Rectal smooth muscle tissue (tissue), 1 donor: ENCODE data around the gene DKKL1.

ENCODE experiments used
- H3K27ac ChIP-seq: one replicate; pipeline ENCODE4 v1.7.0; 2013; ENCODE audit warnings: low read depth, low read length, inconsistent platforms
- H3K27me3 ChIP-seq: one replicate; pipeline ENCODE4 v1.7.0; 2013; ENCODE audit warnings: low read length; ENCODE audit not compliant: control insufficient read depth, insufficient read depth
- H3K36me3 ChIP-seq: one replicate; pipeline ENCODE4 v1.7.0; 2013; ENCODE audit warnings: low read length; ENCODE audit not compliant: control insufficient read depth, insufficient read depth
- H3K4me1 ChIP-seq: one replicate; pipeline ENCODE4 v1.7.0; 2013; ENCODE audit warnings: low read length; ENCODE audit not compliant: control insufficient read depth, insufficient read depth
- H3K4me3 ChIP-seq: one replicate; pipeline ENCODE4 v1.7.0; 2013; ENCODE audit warnings: low read length
- H3K9ac ChIP-seq: one replicate; pipeline ENCODE4 v1.7.0; 2013; ENCODE audit warnings: low read length

DKKL1 gene

GRCh38 chr19:49396738-49397505 is 33.2 kb downstream of the DKKL1 start:
- H3K27ac ChIP-seq, result no peak overlapping the region
- H3K27me3 ChIP-seq, result no peaks in the 10 kb centered on the region

DNA sequence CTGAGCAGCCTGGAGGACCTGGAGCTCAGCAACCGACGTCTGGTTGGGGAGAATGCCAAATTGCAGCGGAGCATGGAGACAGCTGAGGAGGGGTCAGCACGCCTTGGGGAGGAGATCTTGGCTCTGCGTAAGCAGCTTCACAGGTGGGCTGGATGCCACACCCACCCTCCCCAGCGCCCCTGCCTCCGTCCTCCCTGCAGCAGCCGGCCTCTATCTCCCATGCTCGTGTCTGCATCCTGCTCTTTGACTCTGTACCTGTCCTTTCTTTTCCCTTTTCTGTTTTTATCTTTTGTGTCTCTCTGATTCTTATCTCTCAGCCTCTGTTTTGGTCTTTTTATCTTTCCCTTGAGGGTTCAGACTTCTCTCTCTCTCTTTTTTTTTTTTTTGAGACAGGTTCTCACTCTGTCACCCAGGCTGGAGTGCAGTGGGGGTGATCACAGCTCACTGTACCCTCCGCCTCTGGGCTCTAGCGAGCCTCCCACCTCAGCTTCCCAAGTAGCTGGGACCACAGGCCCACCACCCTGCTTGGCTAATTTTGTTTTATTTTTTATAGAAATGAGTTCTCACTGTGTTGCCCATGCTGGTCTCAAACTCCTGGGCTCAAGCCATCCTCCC is 34.4 kb downstream of the DKKL1 start:
- H3K36me3 ChIP-seq, result no peaks in the 10 kb centered on the region
- H3K27ac ChIP-seq, result no peak overlapping the region
- H3K4me3 ChIP-seq, result no peak overlapping the region
- H3K4me1 ChIP-seq, result no peaks in the 10 kb centered on the region
- no peaks in the 10 kb centered on the region for H3K27me3 ChIP-seq
- H3K9ac ChIP-seq, result no peak overlapping the region

More at GRCh38 chr19:49396738-49397505, 33.2 kb downstream of the DKKL1 start:
- no peaks in the 10 kb centered on the region for H3K36me3 ChIP-seq
- H3K4me1 ChIP-seq, result no peaks in the 10 kb centered on the region
- H3K4me3 ChIP-seq, result no peak overlapping the region
- H3K9ac ChIP-seq, result no peak overlapping the region

GRCh38 chr19:49398931-49399330 is 35.3 kb downstream of the DKKL1 start:
- Histone ChIP-seq H3K27ac (no peak overlapping the region), H3K36me3 (no peaks in the 10 kb centered on the region), H3K9ac (no peak overlapping the region), H3K27me3 (no peaks in the 10 kb centered on the region), H3K4me3 (no peak overlapping the region), H3K4me1 (no peaks in the 10 kb centered on the region)

DNA sequence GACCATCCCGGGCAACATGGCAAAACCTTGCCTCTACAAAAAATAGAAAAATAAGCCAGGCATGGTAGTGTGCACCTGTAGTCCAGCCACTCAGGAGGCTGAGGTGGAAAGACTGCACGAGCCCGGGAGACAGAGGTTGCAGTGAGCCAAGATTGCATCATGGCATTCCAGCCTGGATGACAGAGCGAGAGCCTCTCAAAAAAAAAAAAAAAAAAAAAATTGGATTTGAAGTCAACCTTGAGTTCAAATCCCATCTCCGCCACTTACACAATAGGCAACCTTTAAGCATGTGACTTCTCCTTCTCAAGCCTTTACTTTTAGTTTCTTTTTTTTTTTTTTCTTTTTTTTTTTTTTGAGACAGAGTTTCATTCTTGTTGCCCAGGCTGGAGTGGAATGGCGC is 36.4 kb downstream of the DKKL1 start:
- no peak overlapping the region for H3K4me3 ChIP-seq
- H3K36me3 ChIP-seq, result no peaks in the 10 kb centered on the region
- H3K9ac ChIP-seq, result no peak overlapping the region
- H3K4me1 ChIP-seq, result no peaks in the 10 kb centered on the region
- H3K27me3 ChIP-seq, result no peaks in the 10 kb centered on the region
- H3K27ac ChIP-seq, result no peak overlapping the region

DNA sequence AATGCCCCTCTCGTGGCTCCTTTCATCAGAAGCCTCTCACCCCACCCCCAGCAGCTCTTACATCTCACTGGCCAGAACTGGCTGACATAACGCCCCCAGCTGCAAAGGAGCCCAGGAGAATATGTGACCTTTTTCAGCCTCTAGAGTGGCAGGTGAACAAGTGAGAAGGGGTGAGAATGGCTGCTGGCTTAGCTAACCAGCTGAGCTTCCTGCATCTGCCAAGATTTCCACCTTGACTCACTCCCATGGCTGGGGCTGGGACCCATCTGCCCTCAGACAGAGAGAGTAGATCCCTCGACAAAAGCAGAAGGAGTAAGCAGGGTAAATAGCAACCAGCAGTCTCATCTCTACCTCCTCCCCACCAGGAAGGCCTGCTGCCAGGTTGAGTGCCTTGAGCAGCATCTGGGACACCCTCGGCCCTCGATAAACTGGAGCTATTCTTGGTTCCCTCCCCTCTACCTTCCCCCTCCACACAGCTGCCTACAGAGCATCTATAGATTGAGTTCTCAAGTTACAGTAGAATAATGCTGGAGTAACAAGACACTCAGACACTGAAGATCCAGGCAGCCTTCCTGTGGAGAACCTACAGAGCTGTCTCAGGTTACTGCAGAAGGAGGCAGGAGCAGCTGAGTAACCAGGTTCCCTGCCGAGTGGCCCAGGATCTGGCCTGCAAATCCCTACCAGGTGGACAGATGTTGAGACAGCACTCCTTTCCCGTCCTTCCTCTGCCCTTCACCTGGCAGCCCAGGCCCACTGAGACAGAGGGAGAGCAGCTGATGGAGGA is 39.9 kb downstream of the DKKL1 start:
- Histone ChIP-seq H3K9ac (no peak overlapping the region), H3K4me1 (no peaks in the 10 kb centered on the region), H3K27me3 (no peaks in the 10 kb centered on the region), H3K27ac (no peak overlapping the region), H3K4me3 (no peak overlapping the region), H3K36me3 (no peaks in the 10 kb centered on the region)

GRCh38 chr19:49407079-49407478 is 43.4 kb downstream of the DKKL1 start:
- Histone ChIP-seq H3K4me3 (no peak overlapping the region), H3K36me3 (no peaks in the 10 kb centered on the region), H3K9ac (no peak overlapping the region), H3K27me3 (no peaks in the 10 kb centered on the region), H3K4me1 (no peaks in the 10 kb centered on the region), H3K27ac (no peak overlapping the region)

GRCh38 chr19:49407482-49408015 is 43.9 kb downstream of the DKKL1 start:
- H3K27ac ChIP-seq, result no peak overlapping the region
- H3K9ac ChIP-seq, result no peak overlapping the region
- no peak overlapping the region for H3K4me3 ChIP-seq
- H3K4me1 ChIP-seq, result no peaks in the 10 kb centered on the region
- no peaks in the 10 kb centered on the region for H3K36me3 ChIP-seq
- H3K27me3 ChIP-seq, result no peaks in the 10 kb centered on the region

DNA sequence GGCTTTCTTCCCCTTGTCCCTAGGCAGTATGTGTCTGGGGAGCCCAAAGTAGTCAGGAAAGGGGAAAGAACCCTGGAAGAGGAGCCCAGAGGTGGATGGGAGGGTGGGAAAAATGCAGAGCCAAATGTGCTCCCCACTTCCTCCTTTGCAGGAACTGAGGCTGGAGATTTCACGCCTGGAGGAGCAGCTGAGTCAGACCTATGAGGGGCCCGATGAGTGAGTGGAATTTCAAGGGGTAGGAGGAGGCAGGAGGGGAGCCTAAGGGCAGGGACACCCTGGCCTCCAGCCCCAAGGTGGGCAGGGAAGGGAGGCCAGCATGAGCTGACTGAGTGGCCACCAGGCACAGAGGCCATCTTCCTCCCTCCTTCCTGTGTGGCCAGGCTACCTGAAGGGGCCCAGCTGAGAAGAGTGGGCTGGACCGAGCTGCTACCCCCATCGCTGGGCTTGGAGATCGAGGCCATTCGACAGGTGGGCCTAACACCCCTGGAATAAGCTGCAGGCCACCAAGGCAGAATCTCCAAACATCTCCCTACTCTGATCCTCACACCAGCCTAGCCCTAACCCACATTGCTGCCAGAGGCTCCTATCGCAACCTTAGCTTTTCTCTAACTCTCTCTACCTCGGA is 45.3 kb downstream of the DKKL1 start:
- no peak overlapping the region for H3K9ac ChIP-seq
- H3K27ac ChIP-seq, result no peak overlapping the region
- H3K36me3 ChIP-seq, result no peaks in the 10 kb centered on the region
- H3K4me3 ChIP-seq, result no peak overlapping the region
- no peaks in the 10 kb centered on the region for H3K4me1 ChIP-seq
- H3K27me3 ChIP-seq, result no peaks in the 10 kb centered on the region

DNA sequence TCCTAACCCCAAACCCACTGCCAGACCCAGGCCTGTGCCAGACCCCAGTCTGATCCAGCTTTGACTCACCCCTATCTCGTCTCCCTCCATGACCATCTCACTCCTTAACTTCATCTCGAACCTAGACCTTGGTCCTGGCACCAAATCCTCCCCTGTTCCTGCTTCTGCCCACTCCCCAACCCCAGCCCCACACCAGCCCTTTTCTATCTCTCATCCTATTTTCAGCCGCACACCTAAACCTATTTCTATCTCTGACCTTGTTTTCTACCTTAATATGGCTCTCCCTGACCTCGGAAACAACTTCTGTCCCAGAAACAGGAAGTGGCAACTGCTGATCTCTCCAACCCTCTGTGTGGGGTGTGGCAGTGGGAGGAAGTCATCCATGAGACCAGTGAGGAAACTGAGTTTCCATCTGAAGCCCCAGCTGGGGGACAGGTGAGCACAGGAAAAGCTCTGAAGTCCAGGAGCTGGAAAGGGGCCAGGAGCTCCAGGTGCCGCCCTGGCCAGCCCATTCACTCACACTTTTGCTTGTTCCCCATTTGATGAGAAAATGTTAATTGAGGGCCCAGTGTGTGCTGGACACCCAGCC is 45.9 kb downstream of the DKKL1 start:
- H3K27me3 ChIP-seq, result no peaks in the 10 kb centered on the region
- H3K4me3 ChIP-seq, result no peak overlapping the region
- H3K4me1 ChIP-seq, result no peaks in the 10 kb centered on the region
- no peak overlapping the region for H3K9ac ChIP-seq
- no peaks in the 10 kb centered on the region for H3K36me3 ChIP-seq
- no peak overlapping the region for H3K27ac ChIP-seq

GRCh38 chr19:49411681-49412326 is 48.1 kb downstream of the DKKL1 start:
- Histone ChIP-seq H3K27ac (no peak overlapping the region), H3K27me3 (peaks cover 4% of the 10 kb centered on the region), H3K4me3 (no peak overlapping the region), H3K9ac (no peak overlapping the region), H3K4me1 (no peaks in the 10 kb centered on the region), H3K36me3 (no peaks in the 10 kb centered on the region)

GRCh38 chr19:49413348-49413747 is 49.7 kb downstream of the DKKL1 start:
- H3K36me3 ChIP-seq, result no peaks in the 10 kb centered on the region
- no peak overlapping the region for H3K9ac ChIP-seq
- peaks cover 8% of the 10 kb centered on the region for H3K27me3 ChIP-seq
- no peak overlapping the region for H3K4me3 ChIP-seq
- H3K27ac ChIP-seq, result no peak overlapping the region
- no peaks in the 10 kb centered on the region for H3K4me1 ChIP-seq
